ENCODE measurements around the gene CIC. TPM values are rescaled to one million over a fixed set of nuclear protein-coding genes. Genes with fewer than 3 reads are reported as not detected.
A peak's percentile ranks its signal among the peaks of the same experiment; 100 is the strongest.

The CIC gene
- total RNA-seq, 4 donors from 2014 or later: 31.4 to 69.4 (median 49.0) TPM

DNA sequence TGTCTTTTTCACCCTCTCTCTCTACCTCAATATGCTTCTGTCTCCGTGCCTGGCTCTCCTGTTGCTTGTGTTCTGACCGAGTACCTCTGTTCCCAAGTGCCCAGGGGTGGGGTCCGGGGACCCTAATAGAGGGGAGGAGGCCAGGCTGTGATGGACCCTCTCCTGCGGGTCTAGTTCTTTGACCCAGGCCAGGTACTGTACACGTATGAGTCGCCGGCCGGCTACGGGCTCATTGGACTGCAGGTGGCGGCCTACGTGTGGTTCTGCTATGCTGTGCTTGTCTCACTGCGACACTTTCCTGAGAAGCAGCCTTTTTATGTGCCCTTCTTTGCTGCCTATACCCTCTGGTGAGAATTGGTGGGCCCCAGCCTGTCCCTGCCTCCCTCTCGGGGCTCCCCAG lies 48.5 kb downstream of the CIC start:
- no peaks in the 10 kb centered on the region for H3K36me3 ChIP-seq
- WGBS, 2 donors (ENCODE audit: low coverage in 1 of 2): 95 to 100% methylated on average over 1 to 2 of the region's 13 CpGs
- H3K4me1 ChIP-seq: peaks cover 0 to 16% (median 10%) of the 10 kb centered on the region in 3 donors
- H3K27me3 ChIP-seq: peaks cover 43% of the 10 kb centered on the region
- H3K4me3 ChIP-seq: no peak overlapping the region
- H3K27ac ChIP-seq: no peak overlapping the region
- H3K9me3 ChIP-seq: no peaks in the 10 kb centered on the region
- no peak for ATAC-seq
- TF ChIP-seq EP300 (IDR thresholded peaks at IDR 0.05) (no peak), POLR2AphosphoS5 (IDR thresholded peaks at IDR 0.05) (no peak), POLR2A (IDR thresholded peaks at IDR 0.05) (no peak)
- TF ChIP-seq, protein P1, sequence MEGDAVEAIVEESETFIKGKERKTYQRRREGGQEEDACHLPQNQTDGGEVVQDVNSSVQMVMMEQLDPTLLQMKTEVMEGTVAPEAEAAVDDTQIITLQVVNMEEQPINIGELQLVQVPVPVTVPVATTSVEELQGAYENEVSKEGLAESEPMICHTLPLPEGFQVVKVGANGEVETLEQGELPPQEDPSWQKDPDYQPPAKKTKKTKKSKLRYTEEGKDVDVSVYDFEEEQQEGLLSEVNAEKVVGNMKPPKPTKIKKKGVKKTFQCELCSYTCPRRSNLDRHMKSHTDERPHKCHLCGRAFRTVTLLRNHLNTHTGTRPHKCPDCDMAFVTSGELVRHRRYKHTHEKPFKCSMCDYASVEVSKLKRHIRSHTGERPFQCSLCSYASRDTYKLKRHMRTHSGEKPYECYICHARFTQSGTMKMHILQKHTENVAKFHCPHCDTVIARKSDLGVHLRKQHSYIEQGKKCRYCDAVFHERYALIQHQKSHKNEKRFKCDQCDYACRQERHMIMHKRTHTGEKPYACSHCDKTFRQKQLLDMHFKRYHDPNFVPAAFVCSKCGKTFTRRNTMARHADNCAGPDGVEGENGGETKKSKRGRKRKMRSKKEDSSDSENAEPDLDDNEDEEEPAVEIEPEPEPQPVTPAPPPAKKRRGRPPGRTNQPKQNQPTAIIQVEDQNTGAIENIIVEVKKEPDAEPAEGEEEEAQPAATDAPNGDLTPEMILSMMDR (IDR thresholded peaks at IDR 0.05): no peak

DNA sequence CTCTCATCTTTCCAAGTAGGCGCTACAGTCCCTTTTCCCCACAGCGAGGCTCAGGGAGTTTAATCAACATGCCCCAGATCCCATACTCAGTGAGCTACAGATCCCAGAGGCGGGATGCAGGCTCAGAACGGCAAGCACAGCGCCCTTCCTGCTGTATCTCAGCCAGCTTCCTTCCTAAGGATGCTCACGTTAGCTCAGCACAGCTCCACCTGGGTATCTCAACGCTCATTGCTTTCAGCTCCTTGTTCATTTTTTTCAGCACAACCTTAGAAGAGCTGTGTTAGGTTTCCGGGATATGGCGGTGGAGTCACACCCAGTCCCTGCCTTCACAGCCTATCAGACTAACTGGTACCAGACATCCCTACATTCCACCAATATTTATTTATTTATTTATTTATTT lies 53.3 kb downstream of the CIC start:
- 61 to 73% methylated on average over 7 of the region's 9 CpGs for WGBS, 2 donors (ENCODE audit: low coverage in 1 of 2)

DNA sequence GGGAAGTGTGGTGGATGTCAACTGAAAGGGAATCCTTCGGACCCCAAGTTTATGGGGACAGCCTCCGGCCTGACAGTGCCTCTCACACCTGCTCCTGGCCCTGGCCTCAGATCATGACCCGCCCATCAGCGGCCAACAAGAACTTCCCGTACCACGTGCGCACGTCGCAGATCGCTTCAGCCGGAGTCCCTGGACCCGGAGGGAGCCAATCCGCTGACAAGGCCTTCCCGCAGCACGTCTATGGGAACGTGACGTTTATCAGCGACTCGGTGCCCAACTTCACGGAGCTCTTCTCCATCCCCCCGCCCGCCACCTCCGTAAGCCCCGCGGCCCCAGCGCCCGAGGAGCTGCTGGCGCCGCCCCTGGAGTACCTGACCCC lies 54.4 kb downstream of the CIC start:
- no peak overlapping the region for H3K27ac ChIP-seq
- H3K9me3 ChIP-seq: no peaks in the 10 kb centered on the region
- peaks cover 33% of the 10 kb centered on the region for H3K27me3 ChIP-seq
- no CpG with 5 or more reads among the region's 29 CpGs for whole genome bisulfite sequencing, 2 donors (ENCODE audit: low coverage in 1 of 2)
- H3K4me1 ChIP-seq: peaks cover 0 to 44% (median 35%) of the 10 kb centered on the region in 3 donors
- TF ChIP-seq EP300 (IDR thresholded peaks at IDR 0.05) (no peak), POLR2A (IDR thresholded peaks at IDR 0.05) (no peak), POLR2AphosphoS5 (IDR thresholded peaks at IDR 0.05) (no peak)
- TF ChIP-seq, protein P1 (IDR thresholded peaks at IDR 0.05): no peak
- H3K36me3 ChIP-seq: no peaks in the 10 kb centered on the region
- ATAC-seq: no peak
- no peak overlapping the region for H3K4me3 ChIP-seq

More for the DNA sequence above, 53.3 kb downstream of the CIC start:
- no peak for ATAC-seq
- no peaks in the 10 kb centered on the region for H3K9me3 ChIP-seq
- TF ChIP-seq POLR2AphosphoS5 (IDR thresholded peaks at IDR 0.05): no peak
- peaks cover 0 to 32% (median 26%) of the 10 kb centered on the region in 3 donors for H3K4me1 ChIP-seq
- H3K27me3 ChIP-seq: peaks cover 33% of the 10 kb centered on the region
- no peak overlapping the region for H3K27ac ChIP-seq
- no peak overlapping the region for H3K4me3 ChIP-seq
- no peaks in the 10 kb centered on the region for H3K36me3 ChIP-seq

DNA sequence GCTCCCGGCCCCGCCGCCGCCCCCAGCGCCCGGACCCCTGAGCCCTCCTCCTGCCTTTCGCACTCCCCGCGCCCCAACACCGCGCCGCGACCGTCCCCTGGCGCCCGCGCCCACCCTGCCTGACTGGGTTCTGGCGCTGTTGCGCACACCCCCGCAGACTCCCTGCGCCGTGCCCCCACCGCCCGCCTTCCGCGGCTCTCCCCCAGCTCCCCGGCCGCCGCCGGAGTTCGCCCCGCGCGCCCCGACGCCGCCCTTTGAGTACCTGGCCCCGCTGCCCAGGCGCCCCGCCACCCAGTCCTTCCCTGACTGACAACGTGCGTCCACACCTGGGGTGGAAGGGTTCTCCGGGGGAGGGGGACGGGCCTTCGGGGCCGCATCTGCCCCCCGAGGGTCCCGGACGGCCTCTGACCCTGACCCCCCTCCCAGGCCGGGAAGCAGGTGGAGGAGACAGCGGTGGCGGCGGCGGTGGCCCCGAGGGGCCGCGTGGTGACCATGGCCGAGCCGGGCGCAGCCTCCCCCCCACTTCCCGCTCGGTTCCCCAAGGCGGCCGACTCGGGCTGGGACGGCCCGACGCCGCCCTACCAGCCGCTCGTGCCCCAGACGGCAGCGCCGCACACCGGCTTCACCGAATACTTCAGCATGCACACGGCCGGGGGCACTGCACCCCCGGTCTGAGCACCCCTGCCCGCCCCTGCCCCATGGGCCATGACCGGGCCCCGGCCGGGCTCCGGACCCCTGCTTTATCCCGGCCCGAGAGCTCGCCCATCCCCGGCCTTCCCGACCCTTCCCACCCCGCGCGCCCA lies 55.0 kb downstream of the CIC start:
- Histone ChIP-seq H3K4me1 (peaks cover 0 to 48% (median 35%) of the 10 kb centered on the region in 3 donors), H3K36me3 (no peaks in the 10 kb centered on the region), H3K27ac (no peak overlapping the region), H3K9me3 (no peaks in the 10 kb centered on the region), H3K4me3 (peak overlapping the region in 1 of 2 donors; percentile 94), H3K27me3 (peaks cover 33% of the 10 kb centered on the region)
- WGBS, 2 donors (ENCODE audit: low coverage in 1 of 2): no CpG with 5 or more reads among the region's 92 CpGs
- ATAC-seq: no peak
- TF ChIP-seq, protein P1 (IDR thresholded peaks at IDR 0.05): peak in 1 of 4 experiments; percentile 12
- no peak for TF ChIP-seq POLR2A (IDR thresholded peaks at IDR 0.05)
- TF ChIP-seq POLR2AphosphoS5 (IDR thresholded peaks at IDR 0.05): no peak

DNA sequence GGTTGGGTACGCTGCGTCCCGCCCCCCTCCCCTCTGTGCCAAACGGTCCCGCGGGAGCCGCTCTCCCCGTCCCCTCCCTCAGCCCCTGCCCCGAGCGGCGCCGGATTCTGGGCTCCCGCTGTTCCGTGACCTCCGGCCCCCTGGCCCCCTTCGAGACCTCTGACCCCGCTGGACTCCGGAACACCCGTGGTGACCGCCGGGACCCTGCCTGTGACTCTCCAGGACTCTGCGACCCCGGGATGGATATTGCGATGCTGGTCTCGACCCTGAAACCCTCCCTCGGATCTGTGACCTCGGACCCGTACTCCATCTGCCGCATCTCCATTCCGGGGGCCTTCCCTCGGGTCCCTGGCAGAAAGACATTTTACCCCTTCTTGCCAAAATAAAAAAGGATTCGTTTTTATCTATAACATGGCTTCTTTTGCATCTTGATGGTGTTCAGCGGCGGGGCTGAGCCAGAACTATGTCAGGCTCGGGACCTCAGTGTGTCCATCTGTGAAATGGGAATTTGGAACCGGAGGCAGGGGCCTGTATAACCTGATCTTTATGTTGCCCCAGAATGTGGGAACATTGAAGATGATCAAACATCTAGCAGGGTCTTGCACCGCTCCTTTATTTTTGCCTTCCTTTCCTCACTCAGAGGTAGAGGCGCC lies 55.7 kb downstream of the CIC start:
- 3% methylated on average over 12 to 13 of the region's 38 CpGs for WGBS, 2 donors (ENCODE audit: low coverage in 1 of 2)
- Histone ChIP-seq H3K27ac (peak overlapping the region in 2 of 4 donors; percentile 76 to 80), H3K4me1 (peaks cover 0 to 51% (median 35%) of the 10 kb centered on the region in 3 donors), H3K9me3 (no peaks in the 10 kb centered on the region), H3K4me3 (peak overlapping the region in 1 of 2 donors; percentile 94), H3K27me3 (peaks cover 33% of the 10 kb centered on the region), H3K36me3 (no peaks in the 10 kb centered on the region)
- no peak for ATAC-seq
- TF ChIP-seq, protein P1 (IDR thresholded peaks at IDR 0.05): no peak
- TF ChIP-seq EP300 (IDR thresholded peaks at IDR 0.05) (no peak), POLR2A (IDR thresholded peaks at IDR 0.05) (no peak), POLR2AphosphoS5 (IDR thresholded peaks at IDR 0.05) (no peak)
